ENCODE data around the gene KLK8.

Gene KLK8

DNA sequence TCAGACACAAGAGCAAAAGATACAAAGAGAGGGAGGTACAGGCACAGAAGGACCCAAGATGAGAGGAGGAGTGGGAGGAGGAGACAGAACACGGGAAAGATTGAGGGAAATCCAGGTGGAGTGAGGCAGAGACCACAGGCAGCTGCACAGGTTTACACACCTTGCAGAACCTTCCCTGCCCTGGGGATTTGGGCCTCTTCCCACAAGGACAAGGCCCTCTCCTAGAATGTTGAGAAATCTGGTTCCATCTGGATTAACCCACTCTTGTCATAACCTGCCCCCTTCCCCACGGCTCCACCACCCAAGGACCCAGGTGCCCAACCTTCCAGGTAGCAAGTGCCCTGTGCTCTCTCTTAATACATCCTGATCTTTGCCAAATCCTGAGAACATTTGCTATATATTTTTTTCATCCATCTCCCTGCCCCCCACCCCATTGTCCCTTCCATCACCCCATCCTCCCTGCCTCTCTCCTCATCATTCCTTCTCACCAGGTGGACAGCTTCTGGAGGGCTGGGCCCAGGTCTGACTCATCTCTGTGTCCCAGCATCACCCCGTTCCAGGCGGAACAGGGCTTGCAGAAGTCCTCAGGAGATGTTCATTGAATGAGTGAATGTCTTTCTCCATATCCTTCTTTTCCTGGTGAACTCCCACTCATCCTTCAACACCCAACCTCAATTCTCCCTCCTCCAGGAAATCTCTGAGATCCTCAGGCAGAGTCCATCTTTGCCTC is 8.8 kb upstream of the KLK8 start:
- Histone ChIP-seq H3K4me1 (ENCODE audit: insufficient read depth, low read length) (no peaks in the 10 kb centered on the region), H3K27ac (ENCODE audit: low read length) (no peak overlapping the region), H4K20me1 (ENCODE audit: insufficient read depth, low read length) (no peaks in the 10 kb centered on the region), H3K9ac (ENCODE audit: low read depth, low read length) (no peak overlapping the region), H3K9me3 (ENCODE audit: insufficient read depth, low read length, severe bottlenecking) (no peaks in the 10 kb centered on the region), H3K4me2 (ENCODE audit: insufficient read depth, low read length) (no peak overlapping the region), H3K27me3 (ENCODE audit: insufficient read depth, low read length, poor library complexity) (no peaks in the 10 kb centered on the region), H2AFZ (ENCODE audit: low read depth, low read length) (no peak overlapping the region), H3K79me2 (ENCODE audit: insufficient read depth, low read length) (no peaks in the 10 kb centered on the region), H3K36me3 (ENCODE audit: insufficient read depth, low read length) (no peaks in the 10 kb centered on the region), H3K4me3 (ENCODE audit: low read depth in 1 of 2, low read length in 2 of 2) (no peak overlapping the region)
- no peak for ATAC-seq (ENCODE audit: insufficient read depth, low read depth)
- no peak for TF ChIP-seq EZH2 (IDR thresholded peaks at IDR 0.05; ENCODE audit: borderline replicate concordance, low read depth, low read length, severe bottlenecking)
- TF ChIP-seq, protein P1, sequence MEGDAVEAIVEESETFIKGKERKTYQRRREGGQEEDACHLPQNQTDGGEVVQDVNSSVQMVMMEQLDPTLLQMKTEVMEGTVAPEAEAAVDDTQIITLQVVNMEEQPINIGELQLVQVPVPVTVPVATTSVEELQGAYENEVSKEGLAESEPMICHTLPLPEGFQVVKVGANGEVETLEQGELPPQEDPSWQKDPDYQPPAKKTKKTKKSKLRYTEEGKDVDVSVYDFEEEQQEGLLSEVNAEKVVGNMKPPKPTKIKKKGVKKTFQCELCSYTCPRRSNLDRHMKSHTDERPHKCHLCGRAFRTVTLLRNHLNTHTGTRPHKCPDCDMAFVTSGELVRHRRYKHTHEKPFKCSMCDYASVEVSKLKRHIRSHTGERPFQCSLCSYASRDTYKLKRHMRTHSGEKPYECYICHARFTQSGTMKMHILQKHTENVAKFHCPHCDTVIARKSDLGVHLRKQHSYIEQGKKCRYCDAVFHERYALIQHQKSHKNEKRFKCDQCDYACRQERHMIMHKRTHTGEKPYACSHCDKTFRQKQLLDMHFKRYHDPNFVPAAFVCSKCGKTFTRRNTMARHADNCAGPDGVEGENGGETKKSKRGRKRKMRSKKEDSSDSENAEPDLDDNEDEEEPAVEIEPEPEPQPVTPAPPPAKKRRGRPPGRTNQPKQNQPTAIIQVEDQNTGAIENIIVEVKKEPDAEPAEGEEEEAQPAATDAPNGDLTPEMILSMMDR (IDR thresholded peaks at IDR 0.05; ENCODE audit: borderline replicate concordance, extremely low read depth, low read length, poor library complexity, severe bottlenecking): no peak
- no peak for DNase-seq

- Histone ChIP-seq H2AFZ (ENCODE audit: low read depth, low read length) (no peak overlapping the region), H3K27ac (ENCODE audit: low read length) (no peak overlapping the region), H3K4me3 (ENCODE audit: low read depth in 1 of 2, low read length in 2 of 2) (no peak overlapping the region), H3K4me1 (ENCODE audit: insufficient read depth, low read length) (no peaks in the 10 kb centered on the region), H3K9me3 (ENCODE audit: insufficient read depth, low read length, severe bottlenecking) (no peaks in the 10 kb centered on the region), H3K4me2 (ENCODE audit: insufficient read depth, low read length) (no peak overlapping the region), H3K9ac (ENCODE audit: low read depth, low read length) (no peak overlapping the region), H3K36me3 (ENCODE audit: insufficient read depth, low read length) (no peaks in the 10 kb centered on the region), H3K79me2 (ENCODE audit: insufficient read depth, low read length) (no peaks in the 10 kb centered on the region), H4K20me1 (ENCODE audit: insufficient read depth, low read length) (no peaks in the 10 kb centered on the region), H3K27me3 (ENCODE audit: insufficient read depth, low read length, poor library complexity) (no peaks in the 10 kb centered on the region)
- DNase-seq (no peak), ATAC-seq (ENCODE audit: insufficient read depth, low read depth) (no peak)
- TF ChIP-seq EZH2 (IDR thresholded peaks at IDR 0.05; ENCODE audit: borderline replicate concordance, low read depth, low read length, severe bottlenecking): no peak
- TF ChIP-seq, protein P1 (IDR thresholded peaks at IDR 0.05; ENCODE audit: borderline replicate concordance, extremely low read depth, low read length, poor library complexity, severe bottlenecking): no peak
These were observed 7.9 kb upstream of the KLK8 start for GRCh38 chr19:51009061-51009891.

GRCh38 chr19:51007488-51007887 is 6.1 kb upstream of the KLK8 start:
- H3K36me3 ChIP-seq (ENCODE audit: insufficient read depth, low read length): no peaks in the 10 kb centered on the region
- H3K4me3 ChIP-seq (ENCODE audit: low read depth in 1 of 2, low read length in 2 of 2): no peak overlapping the region
- no peaks in the 10 kb centered on the region for H4K20me1 ChIP-seq (ENCODE audit: insufficient read depth, low read length)
- H3K27ac ChIP-seq (ENCODE audit: low read length): no peak overlapping the region
- H3K9ac ChIP-seq (ENCODE audit: low read depth, low read length): no peak overlapping the region
- H3K27me3 ChIP-seq (ENCODE audit: insufficient read depth, low read length, poor library complexity): no peaks in the 10 kb centered on the region
- H2AFZ ChIP-seq (ENCODE audit: low read depth, low read length): no peak overlapping the region
- ATAC-seq (ENCODE audit: insufficient read depth, low read depth): no peak
- no peak overlapping the region for H3K4me2 ChIP-seq (ENCODE audit: insufficient read depth, low read length)
- no peak for DNase-seq
- no peaks in the 10 kb centered on the region for H3K9me3 ChIP-seq (ENCODE audit: insufficient read depth, low read length, severe bottlenecking)
- TF ChIP-seq, protein P1 (IDR thresholded peaks at IDR 0.05; ENCODE audit: borderline replicate concordance, extremely low read depth, low read length, poor library complexity, severe bottlenecking): no peak
- H3K79me2 ChIP-seq (ENCODE audit: insufficient read depth, low read length): no peaks in the 10 kb centered on the region
- no peaks in the 10 kb centered on the region for H3K4me1 ChIP-seq (ENCODE audit: insufficient read depth, low read length)
